ENCODE measurements around the gene COX19.

The COX19 gene

GRCh38 chr7:935164-935873 is 40.0 kb downstream of the COX19 start:
- H3K4me3 ChIP-seq (ENCODE audit: low read depth, low read length), result no peak overlapping the region
- H3K36me3 ChIP-seq (ENCODE audit: insufficient read depth, low read length), result no peaks in the 10 kb centered on the region
- H3K27ac ChIP-seq (ENCODE audit: low read depth, low read length), result no peak overlapping the region
- H2AFZ ChIP-seq (ENCODE audit: low read length, unreplicated experiment), result no peak overlapping the region
- no peaks in the 10 kb centered on the region for H3K79me2 ChIP-seq (ENCODE audit: control insufficient read depth, insufficient read depth, low read length, unreplicated experiment)
- H3K27me3 ChIP-seq (ENCODE audit: insufficient read depth, low read length), result peaks cover 7% of the 10 kb centered on the region; the same call in 1 of the 2 replicates
- peaks cover 6% of the 10 kb centered on the region for H3K4me1 ChIP-seq (ENCODE audit: control insufficient read depth, insufficient read depth, low read length, unreplicated experiment)

DNA sequence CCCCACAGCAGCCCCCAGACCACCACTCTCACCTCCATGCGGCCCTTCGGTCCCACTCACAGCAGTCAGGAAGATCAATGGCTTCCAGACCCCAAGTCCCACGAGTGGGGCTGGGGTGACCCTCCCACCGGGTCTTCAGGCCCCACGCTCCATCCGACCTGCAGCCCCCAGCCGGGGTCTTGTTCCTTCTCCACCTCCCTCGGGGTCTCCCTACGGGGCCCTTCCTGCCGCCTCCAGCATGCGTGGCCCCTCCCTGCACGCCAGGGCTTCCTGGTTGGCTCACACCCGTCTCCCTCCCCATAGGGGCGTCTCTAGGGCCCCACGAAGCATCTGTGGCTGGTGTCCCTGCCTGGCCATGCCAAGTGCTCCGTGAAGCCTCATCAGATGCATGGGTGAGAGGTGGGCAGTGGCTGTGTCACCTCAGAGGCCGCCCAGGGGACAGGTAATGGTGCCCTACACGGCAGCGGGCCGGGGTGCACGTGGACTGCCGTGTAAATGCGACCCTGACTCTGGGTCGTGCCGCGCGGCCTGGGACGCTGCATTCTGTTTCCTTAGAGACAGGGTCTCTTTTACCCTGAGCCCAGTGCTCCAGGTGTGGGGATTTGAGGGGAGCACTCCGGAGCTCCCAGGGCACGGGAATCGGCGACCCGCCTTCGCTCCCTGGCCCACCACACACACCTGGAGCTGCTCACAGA is 40.7 kb downstream of the COX19 start:
- H3K4me3 ChIP-seq (ENCODE audit: low read depth, low read length), result no peak overlapping the region
- H3K4me1 ChIP-seq (ENCODE audit: control insufficient read depth, insufficient read depth, low read length, unreplicated experiment), result peaks cover 6% of the 10 kb centered on the region
- H3K36me3 ChIP-seq (ENCODE audit: insufficient read depth, low read length), result no peaks in the 10 kb centered on the region
- no peaks in the 10 kb centered on the region for H3K27me3 ChIP-seq (ENCODE audit: insufficient read depth, low read length)
- no peak overlapping the region for H2AFZ ChIP-seq (ENCODE audit: low read length, unreplicated experiment)
- H3K79me2 ChIP-seq (ENCODE audit: control insufficient read depth, insufficient read depth, low read length, unreplicated experiment), result no peaks in the 10 kb centered on the region
- H3K27ac ChIP-seq (ENCODE audit: low read depth, low read length), result no peak overlapping the region

- Histone ChIP-seq H3K79me2 (ENCODE audit: control insufficient read depth, insufficient read depth, low read length, unreplicated experiment) (no peaks in the 10 kb centered on the region), H3K27ac (ENCODE audit: low read depth, low read length) (no peak overlapping the region), H3K4me1 (ENCODE audit: control insufficient read depth, insufficient read depth, low read length, unreplicated experiment) (peaks cover 6% of the 10 kb centered on the region), H3K4me3 (ENCODE audit: low read depth, low read length) (no peak overlapping the region), H2AFZ (ENCODE audit: low read length, unreplicated experiment) (no peak overlapping the region), H3K36me3 (ENCODE audit: insufficient read depth, low read length) (no peaks in the 10 kb centered on the region), H3K27me3 (ENCODE audit: insufficient read depth, low read length) (no peaks in the 10 kb centered on the region)
Measured at GRCh38 chr7:932651-932975, 42.7 kb downstream of the COX19 start.

DNA sequence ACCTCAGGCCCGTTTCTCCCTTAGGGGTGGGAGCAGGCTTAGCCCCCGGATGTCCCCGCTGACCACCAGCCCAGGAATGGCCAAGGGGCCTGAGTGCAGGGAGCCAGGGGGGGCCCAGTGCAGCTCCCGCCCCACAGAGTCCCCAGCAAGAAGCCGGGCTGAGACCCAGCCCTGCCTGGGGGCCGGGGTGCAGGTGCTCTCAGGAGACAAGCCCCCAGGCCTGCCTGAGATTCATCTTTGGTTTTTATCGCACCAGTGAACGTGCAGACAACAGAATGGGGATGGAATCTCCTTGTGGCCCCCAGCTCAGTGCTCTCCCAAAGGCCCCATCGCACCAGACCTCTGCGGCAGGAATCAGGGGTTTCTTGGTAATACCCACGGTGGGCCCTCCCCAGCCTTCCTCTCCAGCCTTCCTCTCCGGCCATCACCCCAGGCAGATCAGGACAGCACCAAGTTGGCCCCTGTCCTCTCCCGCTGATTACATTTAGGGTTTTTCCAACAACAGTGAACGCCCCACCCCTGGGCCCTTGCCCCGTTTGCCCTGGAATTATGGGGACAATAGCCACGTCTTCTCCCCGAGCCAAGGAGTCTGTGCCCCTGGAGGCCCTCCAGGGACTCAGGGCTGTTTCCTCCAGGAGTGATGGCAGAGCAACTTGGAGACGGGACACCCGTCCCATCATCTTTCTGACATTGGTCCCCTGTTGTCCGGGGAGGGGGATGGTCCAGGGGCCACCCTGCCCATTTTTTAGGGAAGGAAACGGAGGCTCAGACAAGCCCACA is 43.3 kb downstream of the COX19 start:
- no peak overlapping the region for H3K4me3 ChIP-seq (ENCODE audit: low read depth, low read length)
- no peaks in the 10 kb centered on the region for H3K36me3 ChIP-seq (ENCODE audit: insufficient read depth, low read length)
- H3K79me2 ChIP-seq (ENCODE audit: control insufficient read depth, insufficient read depth, low read length, unreplicated experiment), result no peaks in the 10 kb centered on the region
- H3K27me3 ChIP-seq (ENCODE audit: insufficient read depth, low read length), result no peaks in the 10 kb centered on the region
- H3K4me1 ChIP-seq (ENCODE audit: control insufficient read depth, insufficient read depth, low read length, unreplicated experiment), result peaks cover 6% of the 10 kb centered on the region
- no peak overlapping the region for H2AFZ ChIP-seq (ENCODE audit: low read length, unreplicated experiment)
- no peak overlapping the region for H3K27ac ChIP-seq (ENCODE audit: low read depth, low read length)

GRCh38 chr7:930975-931758 is 44.2 kb downstream of the COX19 start:
- Histone ChIP-seq H3K79me2 (ENCODE audit: control insufficient read depth, insufficient read depth, low read length, unreplicated experiment) (no peaks in the 10 kb centered on the region), H3K36me3 (ENCODE audit: insufficient read depth, low read length) (no peaks in the 10 kb centered on the region), H2AFZ (ENCODE audit: low read length, unreplicated experiment) (no peak overlapping the region), H3K27me3 (ENCODE audit: insufficient read depth, low read length) (no peaks in the 10 kb centered on the region), H3K27ac (ENCODE audit: low read depth, low read length) (no peak overlapping the region), H3K4me3 (ENCODE audit: low read depth, low read length) (no peak overlapping the region), H3K4me1 (ENCODE audit: control insufficient read depth, insufficient read depth, low read length, unreplicated experiment) (no peaks in the 10 kb centered on the region)

DNA sequence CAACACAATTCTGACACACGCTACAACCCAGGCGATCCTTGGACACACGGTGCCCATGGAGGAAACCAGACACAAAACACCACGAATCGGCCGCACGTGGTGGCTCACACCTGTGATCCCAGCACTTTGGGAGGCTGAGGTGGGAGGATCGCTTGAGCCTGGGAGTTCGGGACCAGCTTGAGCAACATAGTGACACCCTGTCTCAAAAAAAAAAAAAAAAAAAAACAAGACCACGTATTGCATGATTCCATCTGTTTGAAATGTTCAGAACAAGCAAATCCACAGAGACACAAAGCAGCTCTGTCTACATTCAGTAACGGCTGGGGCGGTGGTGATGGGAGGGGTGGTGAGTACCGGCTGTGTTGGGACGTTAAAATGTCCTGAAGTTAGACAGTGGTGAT is 46.0 kb downstream of the COX19 start:
- Histone ChIP-seq H3K36me3 (ENCODE audit: insufficient read depth, low read length) (no peaks in the 10 kb centered on the region), H3K79me2 (ENCODE audit: control insufficient read depth, insufficient read depth, low read length, unreplicated experiment) (no peaks in the 10 kb centered on the region), H3K27ac (ENCODE audit: low read depth, low read length) (no peak overlapping the region), H3K27me3 (ENCODE audit: insufficient read depth, low read length) (no peaks in the 10 kb centered on the region), H3K4me3 (ENCODE audit: low read depth, low read length) (no peak overlapping the region), H2AFZ (ENCODE audit: low read length, unreplicated experiment) (no peak overlapping the region), H3K4me1 (ENCODE audit: control insufficient read depth, insufficient read depth, low read length, unreplicated experiment) (peaks cover 7% of the 10 kb centered on the region)

- no peak overlapping the region for H3K4me3 ChIP-seq (ENCODE audit: low read depth, low read length)
- H3K79me2 ChIP-seq (ENCODE audit: control insufficient read depth, insufficient read depth, low read length, unreplicated experiment), result no peaks in the 10 kb centered on the region
- H2AFZ ChIP-seq (ENCODE audit: low read length, unreplicated experiment), result no peak overlapping the region
- peaks cover 7% of the 10 kb centered on the region for H3K4me1 ChIP-seq (ENCODE audit: control insufficient read depth, insufficient read depth, low read length, unreplicated experiment)
- no peaks in the 10 kb centered on the region for H3K36me3 ChIP-seq (ENCODE audit: insufficient read depth, low read length)
- no peaks in the 10 kb centered on the region for H3K27me3 ChIP-seq (ENCODE audit: insufficient read depth, low read length)
- no peak overlapping the region for H3K27ac ChIP-seq (ENCODE audit: low read depth, low read length)
Measured at GRCh38 chr7:927031-927671, 48.2 kb downstream of the COX19 start.

- Histone ChIP-seq H3K4me1 (ENCODE audit: control insufficient read depth, insufficient read depth, low read length, unreplicated experiment) (peaks cover 7% of the 10 kb centered on the region), H3K4me3 (ENCODE audit: low read depth, low read length) (no peak overlapping the region), H3K27me3 (ENCODE audit: insufficient read depth, low read length) (no peaks in the 10 kb centered on the region), H3K79me2 (ENCODE audit: control insufficient read depth, insufficient read depth, low read length, unreplicated experiment) (no peaks in the 10 kb centered on the region), H2AFZ (ENCODE audit: low read length, unreplicated experiment) (no peak overlapping the region), H3K36me3 (ENCODE audit: insufficient read depth, low read length) (no peaks in the 10 kb centered on the region), H3K27ac (ENCODE audit: low read depth, low read length) (no peak overlapping the region)
Measured at GRCh38 chr7:926061-927030, 49.0 kb downstream of the COX19 start.

GRCh38 chr7:925601-926000 is 49.7 kb downstream of the COX19 start:
- Histone ChIP-seq H3K36me3 (ENCODE audit: insufficient read depth, low read length) (no peaks in the 10 kb centered on the region), H3K4me3 (ENCODE audit: low read depth, low read length) (no peak overlapping the region), H3K27ac (ENCODE audit: low read depth, low read length) (no peak overlapping the region), H3K27me3 (ENCODE audit: insufficient read depth, low read length) (no peaks in the 10 kb centered on the region), H3K79me2 (ENCODE audit: control insufficient read depth, insufficient read depth, low read length, unreplicated experiment) (no peaks in the 10 kb centered on the region), H2AFZ (ENCODE audit: low read length, unreplicated experiment) (no peak overlapping the region), H3K4me1 (ENCODE audit: control insufficient read depth, insufficient read depth, low read length, unreplicated experiment) (peaks cover 7% of the 10 kb centered on the region)
